ENCODE data around the gene PHYH.
"Not testable (repeated sequence)": the region's sequence is repeated elsewhere in the genome, so short reads cannot be mapped to it uniquely, and the experiment has no call there.

Gene PHYH

DNA sequence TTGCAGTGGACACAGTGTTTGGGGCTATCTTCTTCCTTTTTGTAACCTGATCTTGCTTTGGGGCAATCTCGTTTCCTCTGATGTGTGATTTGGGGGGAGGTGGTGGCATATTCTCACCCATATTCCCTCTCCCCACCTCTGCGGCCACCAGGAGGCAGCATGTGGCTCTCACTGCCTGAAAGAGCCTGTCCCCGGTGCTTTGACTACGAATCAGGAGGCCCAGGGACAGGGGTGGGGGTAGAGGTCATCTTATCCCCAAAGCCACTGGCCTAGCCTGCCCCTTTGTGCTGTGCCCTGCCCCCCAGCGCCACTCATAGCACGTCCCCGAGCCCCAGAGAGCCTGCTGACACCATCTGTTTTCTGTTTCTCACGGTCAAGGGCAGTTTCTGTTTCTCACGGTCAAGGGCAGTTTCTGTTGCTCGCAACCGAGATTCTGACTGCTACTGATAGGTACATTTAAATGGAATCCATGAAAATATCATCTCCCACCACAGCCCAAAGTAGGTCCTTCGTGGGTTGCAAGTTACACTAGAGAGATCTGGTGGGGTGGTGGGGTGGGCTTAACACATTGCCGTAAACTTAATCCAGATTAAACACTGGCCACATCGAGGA, 28.2 kb downstream of the PHYH start:
- no peak for DNase-seq (ENCODE audit: low spot score)

DNA sequence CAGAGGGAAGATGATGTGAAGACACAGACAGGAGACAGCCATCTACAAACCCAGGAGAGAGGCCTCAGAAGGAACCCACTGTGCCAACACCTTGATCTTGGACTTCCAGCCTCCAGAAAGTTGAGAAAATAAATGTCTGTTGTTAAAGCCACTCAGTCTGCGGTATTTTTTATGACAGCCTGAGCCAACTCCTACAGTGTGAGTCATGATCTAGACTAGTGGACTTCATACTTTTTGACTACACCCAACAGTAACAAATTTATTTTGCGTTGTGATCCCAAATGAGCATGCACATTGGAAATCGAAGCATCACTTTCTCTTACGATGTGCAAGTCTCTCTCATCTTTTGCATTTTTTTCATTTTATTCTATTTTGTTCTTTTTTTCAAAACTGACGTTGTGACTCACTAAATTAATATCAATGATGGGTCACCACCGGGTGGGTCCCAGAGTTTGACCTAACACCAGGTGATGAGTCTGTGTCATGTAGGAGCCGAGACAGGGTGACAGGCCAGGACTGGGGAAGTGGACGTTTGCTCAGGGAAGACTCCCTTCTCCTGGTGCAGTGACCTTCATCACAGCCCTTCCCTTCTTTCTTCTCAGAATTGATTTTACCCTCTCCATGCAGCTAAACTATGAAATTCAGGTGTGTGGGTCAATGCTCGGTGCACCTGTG, 28.9 kb downstream of the PHYH start:
- DNase-seq (ENCODE audit: low spot score): no peak

DNA sequence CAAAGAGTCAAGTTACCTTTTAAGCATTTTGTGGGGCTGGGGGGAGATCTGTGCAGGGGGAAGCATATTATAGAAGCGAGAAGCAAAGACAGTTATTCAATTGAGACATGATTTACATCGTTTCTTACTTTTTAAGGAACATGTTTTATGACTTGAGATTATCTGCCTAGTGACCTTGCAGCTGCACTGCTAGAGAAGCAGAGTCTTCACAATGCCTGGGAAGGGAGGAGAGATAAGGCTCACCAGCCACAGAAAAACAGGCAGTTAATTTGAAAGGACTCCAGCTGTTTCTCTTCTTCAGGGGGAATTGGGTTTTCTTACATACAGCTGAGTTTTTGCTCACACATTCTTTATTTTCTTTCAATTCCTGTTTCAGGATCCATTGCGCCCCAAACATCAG, 31.0 kb downstream of the PHYH start:
- DNase-seq (ENCODE audit: low spot score): no peak

DNA sequence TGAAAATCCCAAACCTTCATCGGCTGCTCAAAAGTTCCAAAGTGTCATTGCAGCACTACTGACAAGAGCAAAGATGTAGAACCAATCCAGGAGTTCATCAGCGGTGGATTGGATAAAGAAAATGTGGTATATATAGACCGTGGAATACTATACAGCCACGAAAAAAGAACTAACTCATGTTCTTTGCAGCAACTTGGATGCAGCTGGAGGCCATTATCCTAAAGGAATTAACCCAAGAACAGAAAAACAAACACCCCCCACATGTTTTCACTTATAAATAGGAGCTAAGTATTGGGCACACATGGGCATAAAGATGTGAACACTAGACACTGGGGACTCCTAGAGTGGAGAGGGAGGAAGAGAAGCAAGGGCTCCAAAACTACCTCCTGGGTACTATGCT, 31.6 kb downstream of the PHYH start:
- no peak for DNase-seq (ENCODE audit: low spot score)

DNA sequence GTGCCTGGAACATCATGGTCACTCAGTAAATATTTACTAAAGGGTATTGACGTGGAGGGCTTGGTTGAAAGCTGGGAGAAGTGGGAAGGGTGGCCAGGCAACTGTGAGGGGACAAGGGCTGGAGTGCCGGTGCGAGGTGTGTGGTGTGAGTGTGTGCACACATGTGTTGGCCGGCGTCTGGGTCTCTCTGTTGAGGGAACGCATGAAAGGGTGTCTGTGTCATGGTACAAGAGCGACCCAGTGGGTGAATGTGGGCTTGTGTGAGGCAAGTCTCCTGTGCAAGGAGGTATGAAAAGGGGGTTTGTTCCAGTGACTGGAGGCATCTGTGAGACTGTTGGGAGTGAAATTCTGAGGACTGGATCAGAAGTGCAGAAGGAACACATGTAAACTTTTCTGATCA, 36.3 kb downstream of the PHYH start:
- no peak for DNase-seq (ENCODE audit: low spot score)

DNA sequence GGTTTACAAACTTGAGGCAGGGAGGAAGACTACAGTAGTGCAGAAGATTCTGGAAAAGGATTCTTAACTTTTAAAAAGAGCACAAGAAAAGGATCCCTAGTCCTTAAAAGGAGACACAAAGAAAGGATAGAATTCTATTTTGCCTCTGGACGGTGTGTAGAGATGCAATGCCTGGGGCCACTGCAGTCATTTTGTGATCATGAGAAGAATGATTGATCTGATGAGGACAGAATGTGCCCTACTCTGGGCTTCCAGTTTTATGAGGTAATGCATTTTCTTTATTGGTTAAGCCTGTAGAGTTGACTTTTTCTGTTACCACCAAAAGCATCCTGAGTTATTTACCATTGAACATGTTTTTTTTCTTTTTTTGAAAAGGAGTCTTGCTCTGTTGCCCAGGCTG, 37.4 kb downstream of the PHYH start:
- no peak for DNase-seq (ENCODE audit: low spot score)

DNA sequence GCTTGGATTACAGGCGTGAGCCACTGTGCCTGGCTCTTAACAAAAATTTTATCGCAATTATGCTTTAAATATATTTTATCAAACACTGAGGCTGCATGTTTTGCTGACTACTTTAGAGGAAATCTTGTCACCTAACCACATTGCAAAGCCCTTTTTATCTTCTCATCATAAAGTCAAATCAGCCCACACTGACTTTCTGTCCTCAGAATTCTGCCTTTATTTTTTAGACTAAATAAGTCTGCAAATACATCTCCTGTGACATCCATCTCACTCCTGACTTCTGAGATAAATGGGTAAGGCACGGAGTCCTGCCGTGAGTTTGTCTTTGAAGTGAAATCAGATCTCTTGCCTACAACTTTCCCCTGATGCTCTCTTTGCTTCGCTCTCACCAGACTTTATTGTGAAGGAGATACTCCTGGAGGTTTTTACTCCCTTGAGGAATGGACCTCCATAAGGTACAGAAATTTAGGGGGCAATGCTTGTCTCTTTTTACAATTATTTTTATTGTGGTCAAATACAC, 42.2 kb downstream of the PHYH start:
- DNase-seq (ENCODE audit: low spot score): no peak

DNA sequence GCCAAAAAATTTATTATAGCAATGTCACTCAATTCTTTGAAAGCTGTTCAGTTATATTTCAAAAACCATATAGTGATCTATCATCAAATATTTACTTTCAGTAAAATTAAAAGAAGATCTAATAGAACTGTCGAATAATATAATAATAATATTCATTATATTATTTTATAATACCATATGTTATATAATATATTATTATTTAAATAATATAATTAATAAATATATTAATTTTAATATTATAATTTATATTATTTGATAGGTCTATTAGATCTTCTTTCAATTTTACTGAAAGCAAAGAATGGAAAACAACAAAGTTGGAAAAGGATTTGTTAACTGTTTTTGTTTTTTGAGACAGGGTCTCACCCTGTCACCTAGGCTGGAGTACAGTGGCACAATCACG, 43.2 kb downstream of the PHYH start:
- no peak for DNase-seq (ENCODE audit: low spot score)

DNA sequence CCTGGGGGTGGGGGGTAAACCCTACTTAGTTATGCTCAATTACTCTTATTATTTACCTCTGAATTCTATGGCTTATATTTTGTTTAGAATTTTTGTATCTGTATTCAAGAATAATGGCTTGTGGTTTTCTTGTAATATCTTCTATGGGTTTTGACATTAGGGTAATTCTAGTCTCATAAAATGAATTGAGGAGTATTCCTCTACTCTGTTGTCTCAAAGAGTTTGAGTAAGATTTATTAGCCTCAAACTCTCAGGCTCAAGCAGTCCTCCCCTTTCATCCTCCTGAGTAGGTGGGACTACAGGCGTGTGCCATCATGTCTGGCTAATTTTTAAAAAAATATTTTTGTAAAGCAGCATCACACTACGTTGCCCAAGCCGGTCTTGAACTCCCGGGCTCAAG, 46.1 kb downstream of the PHYH start:
- DNase-seq (ENCODE audit: low spot score): no peak

DNA sequence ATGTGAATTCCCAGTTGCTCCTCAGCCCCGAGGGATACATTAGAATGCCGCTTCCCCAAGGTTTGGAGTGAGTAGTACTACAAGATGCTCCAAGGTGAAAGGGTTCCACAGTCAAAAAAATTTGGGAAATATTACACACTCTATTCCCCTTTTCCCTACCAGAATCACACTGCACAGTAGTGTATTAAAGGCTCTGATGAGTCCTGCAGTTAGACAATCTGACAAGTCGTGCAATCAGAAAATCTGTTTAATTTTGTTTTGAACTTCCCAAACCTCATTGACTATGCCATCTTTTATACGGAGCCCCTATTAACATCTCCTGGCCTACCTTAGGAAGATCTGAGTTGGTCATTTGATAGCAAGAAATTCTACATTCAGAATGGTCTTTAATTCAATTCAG, 52.1 kb downstream of the PHYH start:
- DNase-seq (ENCODE audit: low spot score): no peak

DNA sequence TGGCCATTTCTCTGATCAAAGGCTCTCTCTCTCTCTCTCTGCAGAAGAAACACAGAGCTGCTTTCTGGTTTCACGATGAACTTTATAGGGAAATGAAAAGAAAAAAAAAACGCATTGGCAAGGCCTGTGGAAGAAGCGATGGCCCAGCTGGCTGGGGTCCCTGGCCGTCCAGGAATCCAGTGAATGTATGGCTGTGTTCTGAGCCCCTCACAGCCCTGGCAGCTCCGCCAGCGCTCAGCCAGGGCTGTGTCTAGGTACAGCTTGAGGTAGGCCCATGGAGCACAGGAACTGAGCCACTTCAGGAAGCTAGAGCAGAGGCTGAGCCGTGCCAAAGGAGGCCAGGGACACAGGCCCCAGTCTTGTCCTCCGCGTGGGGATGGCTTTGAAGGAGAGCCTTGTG, 52.6 kb downstream of the PHYH start:
- no peak for DNase-seq (ENCODE audit: low spot score)

DNA sequence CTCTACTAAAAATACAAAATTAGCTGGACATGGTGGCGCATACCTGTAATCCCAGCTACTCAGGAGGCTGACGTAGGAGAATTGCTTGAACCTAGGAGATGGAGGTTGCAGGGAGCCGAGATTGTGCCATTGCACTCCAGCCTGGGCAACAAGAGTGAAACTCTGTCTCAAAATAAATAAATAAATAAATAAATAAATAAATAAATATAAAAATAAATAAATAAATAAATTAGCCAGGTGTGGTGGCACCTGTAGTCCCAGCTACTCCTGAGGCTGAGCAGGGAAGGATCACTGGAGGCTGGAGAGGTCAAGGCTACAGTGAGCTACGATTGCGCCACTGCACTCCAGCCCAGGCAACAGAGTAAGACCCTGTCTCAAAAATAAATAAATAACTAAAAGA, 57.6 kb downstream of the PHYH start:
- DNase-seq (ENCODE audit: low spot score): not testable (repeated sequence)

DNA sequence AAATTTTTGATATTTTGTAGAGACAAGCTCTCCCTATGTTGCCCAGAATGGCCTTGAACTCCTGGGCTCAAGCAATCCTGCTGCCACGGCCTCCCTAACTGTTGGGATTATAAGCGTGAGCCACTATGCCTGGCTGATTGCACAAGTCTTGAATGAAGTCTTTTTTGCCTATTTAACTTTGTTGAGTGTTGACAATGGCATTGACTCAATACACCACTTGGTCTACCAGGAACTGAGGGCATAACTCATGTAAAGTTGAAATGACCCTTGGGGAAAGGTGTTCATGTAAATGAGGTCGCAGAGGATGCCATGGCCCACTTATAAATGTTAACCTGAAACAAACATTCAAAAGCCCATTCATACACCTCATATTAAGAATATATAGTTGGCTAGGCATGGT, 58.3 kb downstream of the PHYH start:
- DNase-seq (ENCODE audit: low spot score): no peak

DNA sequence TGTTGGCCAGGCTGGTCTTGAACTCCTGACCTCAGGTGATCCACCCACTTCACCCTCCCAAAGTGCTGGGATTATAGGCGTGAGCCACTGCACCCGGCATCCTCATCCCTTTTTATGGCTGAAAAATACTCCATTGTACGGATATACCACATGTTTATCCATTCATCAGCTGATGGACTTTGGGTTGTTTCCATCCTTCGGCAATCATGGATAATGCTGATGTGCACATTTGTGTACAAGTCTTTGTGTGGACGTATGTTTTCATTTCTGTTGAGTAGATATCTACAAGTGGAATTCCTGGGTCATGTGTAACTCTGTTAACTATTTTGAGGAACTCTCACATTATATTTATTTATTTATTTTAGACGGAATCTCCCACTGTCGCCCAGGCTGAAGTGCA, 59.9 kb downstream of the PHYH start:
- no peak for DNase-seq (ENCODE audit: low spot score)

DNA sequence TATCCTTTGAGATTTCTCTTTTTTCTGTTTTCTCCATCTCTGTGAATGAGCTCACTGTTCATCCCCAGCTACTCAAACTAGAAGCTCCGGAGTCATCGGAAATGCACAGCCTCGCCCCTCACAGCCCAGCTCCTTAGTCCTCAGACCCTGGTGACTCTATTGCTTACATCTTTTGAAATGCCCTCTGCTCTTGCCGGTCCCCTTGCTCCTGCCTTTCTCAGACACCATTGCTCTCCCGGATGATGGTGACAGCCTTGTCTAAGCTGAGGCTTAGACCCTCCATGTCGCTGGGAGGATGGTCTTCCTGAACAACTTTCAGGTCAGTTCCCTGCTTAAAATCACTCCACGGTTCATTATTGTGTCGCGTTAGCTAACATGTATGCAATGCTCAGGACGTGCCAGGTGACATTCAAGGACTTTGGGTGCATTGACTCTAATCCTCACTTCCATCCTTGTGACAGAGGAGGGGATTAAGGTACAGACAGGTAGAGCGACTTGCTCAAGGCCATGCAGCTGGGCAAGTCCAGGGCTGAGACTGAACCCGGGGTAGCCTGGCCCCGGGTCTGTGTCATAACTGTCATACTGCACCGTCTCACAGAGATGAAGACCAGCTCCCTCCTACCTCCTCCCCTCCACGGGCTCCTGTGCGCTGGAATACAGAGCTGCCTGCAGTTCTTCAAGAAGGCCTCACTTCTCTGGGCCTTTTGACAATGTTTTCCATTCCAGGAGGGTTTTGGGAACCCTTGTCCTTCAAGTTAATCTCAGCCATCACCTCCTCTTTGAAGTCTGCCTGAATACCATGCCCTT, 61.4 kb downstream of the PHYH start:
- no peak for DNase-seq (ENCODE audit: low spot score)

DNA sequence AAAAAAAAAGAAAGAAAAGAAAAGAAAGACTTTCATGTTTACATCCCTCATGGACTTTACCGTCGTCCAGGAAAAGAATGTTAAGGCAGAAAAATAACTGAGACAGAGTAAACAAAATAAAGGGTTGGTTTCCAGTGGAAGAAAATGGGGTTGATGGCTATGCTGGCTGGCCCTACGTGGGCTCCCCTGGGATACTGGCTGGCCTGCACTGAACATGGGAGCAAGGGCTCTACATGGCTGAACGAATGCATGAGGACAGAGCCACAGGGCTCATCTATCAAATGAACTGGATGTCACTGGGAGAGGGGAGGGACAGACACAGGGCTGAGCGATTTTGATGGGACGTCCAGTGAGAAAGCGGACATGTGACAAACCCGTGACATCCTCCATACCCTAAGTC, 63.2 kb downstream of the PHYH start:
- no peak for DNase-seq (ENCODE audit: low spot score)

DNA sequence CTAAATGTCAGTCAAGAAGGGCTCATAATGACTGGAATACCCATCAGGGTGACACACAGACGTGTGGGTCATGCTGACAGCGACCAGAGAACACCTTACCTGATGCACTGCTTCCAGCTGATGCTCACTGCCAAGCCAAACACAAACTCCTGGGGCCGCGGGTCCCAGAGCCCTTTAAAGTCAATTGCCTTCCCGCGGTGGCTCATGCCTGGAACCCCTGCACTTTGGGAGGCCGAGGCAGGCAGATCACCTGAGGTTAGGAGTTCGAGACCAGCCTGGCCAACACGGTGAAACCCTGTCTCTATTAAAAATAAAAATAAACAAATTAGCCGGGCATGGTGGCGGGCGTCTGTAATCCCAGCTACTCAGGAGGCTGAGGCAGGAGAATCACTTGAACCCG, 65.1 kb downstream of the PHYH start:
- not testable (repeated sequence) for DNase-seq (ENCODE audit: low spot score)

DNA sequence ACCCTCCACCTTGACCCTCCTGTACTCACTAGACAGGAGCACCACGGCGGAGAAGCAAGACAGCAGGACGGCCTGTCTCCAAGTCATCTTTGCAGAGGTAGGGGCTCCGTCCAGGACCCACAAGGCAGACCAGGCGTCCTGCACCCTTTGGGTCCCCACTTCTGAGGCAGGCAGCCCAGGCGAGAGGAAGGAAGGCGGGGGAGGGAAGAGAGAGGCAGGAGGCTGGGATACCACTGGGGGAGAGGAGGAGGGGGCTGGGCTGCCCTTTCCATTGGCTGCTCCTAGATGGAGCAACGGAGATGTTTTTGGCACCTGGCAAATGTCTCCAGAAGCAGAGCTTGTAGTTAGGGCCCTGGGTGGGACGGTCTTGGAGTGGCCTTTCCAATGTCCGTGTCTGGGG, 65.7 kb downstream of the PHYH start, which contains the start of gene UCMA:
Gene UCMA, minus strand, starts transcription at position 203 of the 400 bp plus-strand sequence. Its CDS starts 116 bp downstream, at position 87.
- no peak for DNase-seq (ENCODE audit: low spot score)

DNA sequence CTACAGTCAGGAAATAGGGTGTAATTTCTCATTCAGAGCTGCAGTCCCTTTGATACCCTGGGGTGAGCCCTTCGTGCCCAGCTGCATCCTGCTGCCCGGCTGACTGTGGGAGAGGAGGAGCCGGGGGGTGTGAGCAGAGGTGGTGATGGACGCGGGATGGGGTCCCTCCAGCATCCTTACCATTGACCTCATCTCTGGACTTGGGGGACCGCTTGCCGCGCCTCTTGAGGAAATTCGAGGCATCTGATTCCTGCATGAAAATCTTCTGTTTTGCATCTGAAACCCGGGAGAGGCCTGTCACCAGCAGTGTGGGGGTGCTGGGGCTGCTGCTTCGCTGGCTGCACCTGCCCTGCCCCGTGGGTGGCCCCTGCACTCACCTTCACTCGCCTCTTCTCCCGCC, 66.5 kb downstream of the PHYH start:
- DNase-seq (ENCODE audit: low spot score): no peak

DNA sequence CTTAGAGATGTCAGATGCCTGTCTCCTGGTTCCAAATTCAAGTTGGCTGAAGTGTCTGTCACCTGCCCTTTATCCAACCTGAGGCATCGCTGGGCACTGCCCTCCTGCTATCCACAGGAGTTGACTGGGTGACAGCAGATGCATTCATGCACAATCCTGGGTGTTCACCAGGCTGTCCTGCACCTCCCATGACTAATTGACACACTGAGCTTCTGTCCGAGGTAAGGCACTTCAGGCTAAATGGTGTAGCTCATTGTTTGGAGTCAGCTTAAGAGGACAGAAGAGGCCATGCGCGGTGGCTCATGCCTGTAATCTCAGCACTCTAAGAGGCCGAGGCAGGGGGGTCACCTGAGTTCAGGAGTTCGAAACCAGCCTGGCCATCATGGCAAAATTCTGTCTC, 68.1 kb downstream of the PHYH start:
- DNase-seq (ENCODE audit: low spot score): no peak

DNA sequence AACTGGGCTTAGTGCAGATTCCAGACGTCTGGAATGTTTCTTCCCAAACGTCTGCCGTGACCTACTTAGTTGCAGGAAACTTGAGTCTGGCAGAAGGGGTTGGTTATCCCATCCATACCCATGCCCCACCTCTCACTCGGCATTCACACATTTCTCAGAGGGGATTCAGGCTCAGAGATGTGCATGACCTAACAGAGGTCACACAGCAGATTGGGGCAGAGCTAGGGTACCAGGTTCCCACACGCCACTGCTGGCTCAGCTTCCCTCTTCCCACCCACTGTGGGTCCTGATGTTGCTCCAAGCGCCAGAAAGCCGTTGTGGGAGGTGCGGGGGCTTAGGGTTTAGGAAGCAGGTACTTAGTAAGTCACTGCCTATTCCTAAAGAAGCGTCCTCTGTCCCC, 68.7 kb downstream of the PHYH start:
- no peak for DNase-seq (ENCODE audit: low spot score)

Data from hematopoietic multipotent progenitor cell treated with erythropoietin and hydrocortisone succinate and interleukin-3 and kit ligand, for 17 days (in vitro differentiated cells).